HepG2 (cell line): ENCODE measurements around the gene KIF17. TPM values are rescaled to one million over a fixed set of nuclear protein-coding genes. Genes with fewer than 3 reads are reported as not detected.

ENCODE experiments used
- ARNT ChIP-seq: fragments of 450-650 bp; IDR thresholded peaks from 2 replicates; pipeline ENCODE4 v1.6.1; 2017
- EHMT2 ChIP-seq: fragments of 200-600 bp; sonication (generic); IDR thresholded peaks from 2 replicates; pipeline ENCODE4 v1.7.0; 2017; ENCODE audit warnings: antibody characterized with exemption, low read depth, low read length, borderline replicate concordance
- ETV5 ChIP-seq: IDR thresholded peaks from 2 replicates; pipeline ENCODE4 v1.6.1; 2018; ENCODE audit warnings: missing biosample characterization, missing genetic modification reagents, inconsistent platforms, borderline replicate concordance
- FOXA3 ChIP-seq: IDR thresholded peaks from 2 replicates; pipeline ENCODE4 v1.6.1; 2016; ENCODE audit warnings: missing genetic modification reagents, missing compliant biosample characterization
- KDM3A ChIP-seq: IDR thresholded peaks from 2 replicates; pipeline ENCODE4 v1.6.1; 2018; ENCODE audit warnings: low read depth, missing compliant biosample characterization
- KLF9 ChIP-seq: IDR thresholded peaks from 2 replicates; pipeline ENCODE4 v1.6.1; 2016; ENCODE audit warnings: low read depth
- SKI ChIP-seq: fragments of 450-650 bp; IDR thresholded peaks from one replicate; pipeline ENCODE4 v1.6.1; 2018; ENCODE audit warnings: mild to moderate bottlenecking; ENCODE audit not compliant: partially characterized antibody
- SOX6 ChIP-seq, 2 experiments: fragments of 450-650 bp in 1 of 2; sonication (generic) in 1 of 2; formaldehyde crosslinking in 1 of 2; IDR thresholded peaks; 2 replicates each; pipeline versions ENCODE4 v1.4.0 to v1.6.1; 2017 to 2020; ENCODE audit warnings: antibody characterized with exemption in 1 of 2, mild to moderate bottlenecking in 1 of 2, missing genetic modification reagents in 1 of 2
- TBL1XR1 ChIP-seq: fragments of 150-350 bp; IDR thresholded peaks from 2 replicates; pipeline ENCODE4 v1.6.1; 2014; ENCODE audit warnings: borderline replicate concordance, low read length; ENCODE audit not compliant: partially characterized antibody
- TEAD2 ChIP-seq: sonication (generic); formaldehyde crosslinking; IDR thresholded peaks from 2 replicates; pipeline ENCODE4 v1.9.0; 2021; ENCODE audit warnings: missing genetic modification reagents
- TMF1 ChIP-seq: sonication (generic); formaldehyde crosslinking; IDR thresholded peaks from 2 replicates; pipeline ENCODE4 v1.8.1; 2022; ENCODE audit warnings: low read depth, missing genetic modification reagents
- UBTF ChIP-seq: sonication (generic); formaldehyde crosslinking; IDR thresholded peaks from 2 replicates; pipeline ENCODE4 v1.4.0; 2020; ENCODE audit warnings: mild to moderate bottlenecking, missing genetic modification reagents
- ZBTB26 ChIP-seq: IDR thresholded peaks from 2 replicates; pipeline ENCODE4 v1.6.1; 2016; ENCODE audit warnings: missing compliant biosample characterization, missing genetic modification reagents, borderline replicate concordance
- ZBTB40 ChIP-seq, 2 experiments: fragments of 450-650 bp in 1 of 2; sonication (generic) in 1 of 2; formaldehyde crosslinking in 1 of 2; IDR thresholded peaks; 2 replicates each; pipeline versions ENCODE4 v1.6.1 to v1.8.0; 2016 to 2022; ENCODE audit warnings: antibody characterized with exemption in 1 of 2, mild to moderate bottlenecking in 1 of 2, missing genetic modification reagents in 1 of 2
- ZNF432 ChIP-seq: sonication (generic); formaldehyde crosslinking; IDR thresholded peaks from 2 replicates; pipeline ENCODE4 v1.5.0; 2020; ENCODE audit warnings: missing genetic modification reagents, mild to moderate bottlenecking, borderline replicate concordance
- ZNF775 ChIP-seq: sonication (generic); formaldehyde crosslinking; IDR thresholded peaks from 2 replicates; pipeline ENCODE4 v1.4.0; 2020; ENCODE audit warnings: missing genetic modification reagents, mild to moderate bottlenecking, moderate library complexity, borderline replicate concordance
- ZNF781 ChIP-seq: sonication (generic); formaldehyde crosslinking; IDR thresholded peaks from 2 replicates; pipeline ENCODE4 v1.5.1; 2020; ENCODE audit warnings: borderline replicate concordance, mild to moderate bottlenecking, missing genetic modification reagents; ENCODE audit errors: not compliant biosample characterization
- ZNF816 ChIP-seq: sonication (generic); formaldehyde crosslinking; IDR thresholded peaks from 2 replicates; pipeline ENCODE4 v1.8.0; 2022; ENCODE audit warnings: missing genetic modification reagents, mild to moderate bottlenecking, borderline replicate concordance
- polyA plus RNA-seq, 8 experiments: library from polyadenylated mRNA; depleted of rRNA in 3 of 8; stranded (reverse) in 7 of 8; unstranded in 1 of 8; fragments of >200 nt; fragmentation: Illumina TruSeq in 4 of 8; extraction: Trizol in 4 of 8; gene quantifications; 2 replicates each; pipeline versions ENCODE4 v1.2.1 to v1.2.3, GENCODE V29; 2011 to 2016; ENCODE audit warnings: low read depth in 4 of 8, missing spikeins in 1 of 8, mixed read lengths in 1 of 8; ENCODE audit not compliant: insufficient read depth in 1 of 8
- total RNA-seq, 5 experiments: library from RNA; depleted of rRNA; stranded (reverse); fragments of >200 nt; fragmentation: Illumina TruSeq; extraction: Trizol; gene quantifications; 2 replicates each; pipeline ENCODE4 v1.2.3, GENCODE V29; 2016; ENCODE audit warnings: low read depth in 1 of 5

The KIF17 gene
- total and polyA plus RNA-seq, 2 of the 13 experiments (the other 11 are each of a cell fraction or from before 2014, with no cell fraction given) = 0.24 to 0.44 TPM

GRCh38 chr1:20680269-20680668 is 37.5 kb downstream of the KIF17 start (continued):
- TF ChIP-seq ZNF781 (CRISPR knock-in tag) = no peak
- no peak for TF ChIP-seq SOX6 (IDR thresholded peaks at IDR 0.05)
- peak; percentile 27; the same call in 1 of the 2 replicates for TF ChIP-seq SOX6 (CRISPR knock-in tag; IDR thresholded peaks at IDR 0.05)
- no peak for TF ChIP-seq KDM3A
- no peak for TF ChIP-seq TMF1 (CRISPR knock-in tag)
- no peak for TF ChIP-seq UBTF (CRISPR knock-in tag)
- TF ChIP-seq ARNT = no peak
- no peak for TF ChIP-seq TEAD2
- no peak for TF ChIP-seq ETV5 (CRISPR knock-in tag)
- no peak for TF ChIP-seq ZNF432 (CRISPR knock-in tag)
- no peak for TF ChIP-seq ZBTB26
- TF ChIP-seq SKI = peak; percentile 57
- TF ChIP-seq KLF9 (CRISPR knock-in tag) = no peak
- TF ChIP-seq FOXA3 (CRISPR knock-in tag) = 0 out of 2 replicates have a peak, but pooled peaks have one; percentile 14
- no peak for TF ChIP-seq ZNF775
- TF ChIP-seq TBL1XR1 = peak; percentile 54
- TF ChIP-seq ZBTB40 (IDR thresholded peaks at IDR 0.05) = no peak
- TF ChIP-seq ZBTB40 (CRISPR knock-in tag; IDR thresholded peaks at IDR 0.05) = no peak
- no peak for TF ChIP-seq EHMT2
- TF ChIP-seq ZNF816 (CRISPR knock-in tag) = no peak
